ENCODE measurements around the gene HSDL2.
"Not testable (repeated sequence)": the region's sequence is repeated elsewhere in the genome, so short reads cannot be mapped to it uniquely, and the experiment has no call there.

Gene HSDL2

DNA sequence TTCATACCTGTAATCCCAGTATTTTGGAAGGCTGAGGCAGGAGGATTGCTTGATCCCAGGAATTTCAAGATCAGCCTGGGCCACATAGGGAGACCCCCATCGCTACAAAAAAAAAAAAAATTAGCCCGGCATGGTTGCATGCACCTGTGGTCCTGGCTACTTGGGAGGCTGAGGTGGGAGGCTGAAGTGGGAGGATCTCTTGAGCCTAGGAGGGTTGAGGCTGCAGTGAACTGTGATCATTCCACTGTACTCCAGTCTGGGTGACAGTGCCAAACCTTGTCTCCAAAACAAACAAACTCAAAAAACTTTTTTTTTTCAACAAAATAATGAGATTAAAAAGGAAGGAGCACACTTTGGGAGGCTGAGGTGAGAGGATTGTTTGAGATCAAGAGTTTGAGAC is 120.9 kb downstream of the HSDL2 start:
- DNase-seq (ENCODE audit: low read depth) = no peak

DNA sequence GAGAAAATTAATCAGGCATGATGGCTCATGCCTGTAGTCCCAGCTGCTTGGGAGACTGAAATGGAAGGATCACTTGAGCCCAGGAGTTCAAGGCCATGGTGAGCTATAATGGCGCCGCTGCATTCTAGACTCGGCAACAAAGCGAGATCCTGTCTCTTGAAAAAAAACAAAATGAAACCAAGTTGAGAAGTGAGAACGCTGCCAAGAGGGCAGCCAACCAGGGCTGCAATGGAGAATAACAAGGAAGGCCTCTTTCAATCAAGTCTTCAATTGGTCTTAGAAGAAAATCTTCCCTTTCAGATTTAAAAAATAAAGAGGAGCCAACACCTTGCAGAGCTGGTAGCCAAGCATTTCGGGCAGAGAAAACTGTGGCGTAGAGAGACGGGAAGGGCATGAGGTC is 121.4 kb downstream of the HSDL2 start:
- DNase-seq (ENCODE audit: low read depth) = no peak

DNA sequence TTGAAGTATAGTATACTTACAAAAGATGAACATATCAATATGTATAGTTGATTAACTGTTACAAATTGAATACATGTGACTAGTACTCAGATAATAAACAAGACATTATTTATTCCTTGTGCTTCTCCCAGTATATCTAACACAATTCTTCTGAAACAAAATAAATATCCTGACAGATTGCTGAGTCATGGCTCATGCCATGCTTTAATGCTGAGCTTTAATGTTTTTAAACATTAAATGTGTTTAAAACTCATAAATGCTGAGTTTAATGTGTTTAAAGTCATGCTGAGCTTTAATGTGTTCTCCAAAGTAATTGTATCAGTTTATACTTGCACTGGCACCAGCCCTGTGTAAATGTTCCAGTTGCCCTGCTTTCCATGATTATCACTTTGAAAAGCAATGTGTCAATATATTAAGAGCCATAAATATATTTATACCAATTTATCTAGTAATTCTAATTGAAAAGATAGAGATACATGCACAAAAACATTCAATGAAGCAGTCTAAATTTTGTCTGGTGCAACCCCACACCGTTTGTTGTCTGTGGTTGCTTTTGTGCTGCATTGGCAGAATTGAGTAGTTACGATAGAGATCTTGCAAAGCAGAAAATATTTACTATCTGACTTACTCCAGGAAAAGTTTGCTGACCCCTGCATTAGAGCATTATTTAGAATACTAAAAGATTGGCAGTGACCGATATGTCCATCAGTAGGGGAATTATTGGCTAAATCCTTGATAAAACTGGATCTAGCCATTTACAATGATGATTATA is 122.5 kb downstream of the HSDL2 start:
- no peak for DNase-seq (ENCODE audit: low read depth)

DNA sequence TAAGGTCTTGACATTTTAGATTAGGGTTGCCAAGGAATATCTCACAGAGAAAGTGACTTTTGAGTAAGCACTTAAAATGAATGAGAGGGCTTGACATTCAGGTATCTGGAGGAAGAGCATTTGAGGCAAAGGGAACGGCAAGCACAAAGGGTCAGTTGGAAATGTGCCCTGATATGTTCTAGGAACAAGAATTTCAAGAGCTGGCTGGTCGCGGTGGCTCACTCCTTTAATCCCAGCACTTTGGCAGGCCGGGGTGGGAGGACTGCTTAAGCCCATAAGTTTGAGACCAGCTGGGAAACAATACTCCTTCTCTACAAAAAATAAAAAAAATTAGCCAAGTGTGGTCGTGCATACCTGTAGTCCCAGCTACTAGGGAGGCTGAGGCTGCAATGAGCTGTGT is 123.3 kb downstream of the HSDL2 start:
- DNase-seq (ENCODE audit: low read depth) = no peak

DNA sequence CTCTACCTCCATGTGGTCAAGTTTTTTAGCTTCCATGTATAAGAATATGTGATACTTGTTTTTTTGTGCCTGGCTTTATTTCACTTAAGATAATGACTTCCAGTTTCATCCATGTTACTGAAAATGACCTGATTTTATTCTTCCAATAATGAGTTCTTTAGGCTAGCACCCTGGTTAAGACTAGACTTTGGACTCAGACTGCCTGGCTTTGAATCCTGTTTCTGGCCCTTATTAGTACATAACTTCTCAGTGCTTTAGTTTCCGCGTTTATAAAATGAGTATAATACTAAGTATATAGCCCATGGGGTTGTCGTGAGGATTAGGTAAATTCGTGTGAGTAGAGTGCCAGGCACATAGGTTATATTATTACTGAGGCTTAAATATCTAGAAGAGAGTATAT is 125.2 kb downstream of the HSDL2 start:
- DNase-seq (ENCODE audit: low read depth) = no peak

DNA sequence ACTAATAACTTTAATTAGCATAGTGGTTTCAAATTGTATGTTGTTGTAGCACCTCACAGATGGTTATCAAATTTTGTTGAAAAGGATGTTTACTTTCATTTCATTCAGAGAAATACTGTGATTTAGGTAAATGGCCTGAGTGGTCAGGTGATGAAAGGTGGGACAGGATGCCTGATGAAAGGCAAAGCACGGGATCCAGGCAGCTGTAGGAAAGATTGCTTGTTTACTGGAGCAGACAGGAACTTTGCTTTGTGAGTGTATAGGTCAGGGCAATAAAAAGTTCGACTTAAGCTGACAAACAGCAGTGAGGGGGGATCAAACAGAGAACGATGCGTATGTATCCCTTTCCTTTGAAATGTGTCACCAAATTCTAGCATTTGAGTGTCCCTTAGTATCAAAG is 125.7 kb downstream of the HSDL2 start:
- DNase-seq (ENCODE audit: low read depth) = no peak

DNA sequence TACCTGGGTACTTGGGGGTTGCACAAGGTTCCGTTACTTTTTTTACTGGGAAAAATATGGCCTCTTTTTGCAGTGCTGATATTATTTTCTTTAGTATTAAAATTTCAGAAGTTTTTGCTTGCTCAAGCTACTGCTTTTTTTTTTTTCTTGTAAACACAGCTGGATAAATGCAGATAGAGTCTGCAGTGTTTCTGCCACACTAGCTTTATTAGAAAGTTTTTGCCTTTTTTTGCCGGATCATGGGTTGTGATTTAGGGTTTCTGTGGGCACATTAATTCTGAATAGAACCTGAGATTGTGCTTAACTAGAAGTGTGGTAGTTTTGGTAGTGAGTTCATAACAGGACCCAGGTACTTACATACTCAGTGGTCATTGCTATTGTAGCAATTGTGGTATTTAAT is 126.7 kb downstream of the HSDL2 start:
- DNase-seq (ENCODE audit: low read depth) = no peak

DNA sequence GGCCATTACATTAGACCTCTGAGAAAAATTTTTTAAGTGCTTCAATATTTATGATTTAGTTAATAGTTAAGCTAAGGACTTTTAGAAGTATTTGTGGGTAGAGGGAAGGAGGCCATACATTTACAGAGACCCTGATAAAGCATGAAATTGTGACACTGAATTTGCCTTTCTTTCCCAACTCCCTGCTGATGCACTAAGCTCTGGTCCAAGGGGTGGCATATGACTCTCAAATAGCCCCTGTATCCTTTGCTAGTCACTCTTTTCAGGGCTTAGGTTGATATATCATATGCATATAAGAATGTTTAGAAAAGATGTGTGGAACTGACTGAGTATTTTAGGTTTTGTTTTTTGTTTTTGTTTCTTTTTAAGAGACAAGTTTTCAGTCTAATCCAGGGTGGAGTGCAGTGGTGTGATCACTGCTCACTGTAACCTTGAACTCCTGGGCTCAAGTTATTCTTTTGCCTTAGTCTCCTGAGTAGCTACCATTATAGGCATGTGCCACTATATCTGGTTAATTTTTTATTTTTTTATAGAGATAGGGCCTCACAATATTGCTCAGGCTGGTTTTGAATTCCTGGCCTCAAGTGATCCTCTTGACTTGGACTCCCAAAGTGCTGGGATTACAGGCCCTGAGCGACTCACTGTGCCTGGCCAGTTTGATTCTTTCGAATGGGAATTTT is 127.2 kb downstream of the HSDL2 start:
- no peak for DNase-seq (ENCODE audit: low read depth)

DNA sequence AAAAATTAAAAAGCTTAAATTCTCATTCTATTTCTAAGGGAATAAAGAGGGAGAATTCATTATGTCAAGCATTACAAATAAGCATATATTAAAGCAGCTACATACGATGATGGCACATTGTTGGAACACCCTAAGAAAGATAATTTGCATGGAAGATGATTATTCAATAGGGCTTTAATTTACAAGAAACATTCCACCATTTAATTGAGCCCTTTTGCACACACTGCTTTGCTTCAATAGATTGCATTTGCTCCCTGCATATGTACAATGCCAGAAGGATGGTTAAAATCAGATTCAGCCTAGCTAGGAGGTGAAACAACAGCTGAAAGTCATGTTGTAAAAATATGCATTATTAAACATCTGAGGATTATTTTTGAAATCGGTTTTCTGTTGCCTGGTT is 128.5 kb downstream of the HSDL2 start:
- DNase-seq (ENCODE audit: low read depth) = no peak

DNA sequence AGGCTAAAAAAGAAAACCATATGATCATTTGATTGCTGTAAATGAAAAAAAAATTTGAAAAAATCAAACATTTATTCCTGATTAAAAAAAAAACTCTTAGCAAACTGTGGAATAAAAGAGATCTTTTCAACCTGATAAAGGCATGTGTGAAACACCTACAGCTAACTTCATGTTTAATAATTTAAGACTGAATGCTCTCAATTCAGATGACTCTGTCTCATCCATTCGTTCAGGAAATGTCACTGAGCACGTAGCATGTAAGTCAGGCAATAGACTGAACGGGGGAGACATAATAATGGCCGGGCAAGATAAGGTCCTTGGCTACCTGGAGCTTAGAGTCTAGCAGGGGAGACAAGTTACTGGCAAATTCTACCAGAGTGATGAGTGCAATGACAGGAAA is 132.5 kb downstream of the HSDL2 start:
- DNase-seq (ENCODE audit: low read depth) = not testable (repeated sequence)

DNA sequence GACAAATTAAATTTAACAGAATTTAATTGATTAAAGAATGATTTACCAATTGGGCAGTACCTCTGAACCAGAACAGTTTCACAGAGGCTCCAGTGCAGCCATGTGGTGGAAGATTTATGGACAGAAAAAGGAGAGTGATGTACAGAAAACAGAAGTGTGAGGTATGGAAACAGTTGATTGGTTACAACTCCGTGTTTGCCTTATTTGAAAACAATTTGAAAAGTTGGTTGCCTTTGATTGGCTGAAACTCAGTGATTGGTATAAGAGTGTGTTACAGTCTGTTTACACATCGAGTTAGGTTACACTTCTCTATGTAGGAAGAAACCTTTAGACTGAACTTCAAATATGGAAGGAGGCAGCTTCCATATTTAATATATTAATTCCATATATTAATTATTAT is 136.9 kb downstream of the HSDL2 start:
- DNase-seq (ENCODE audit: low read depth) = no peak

DNA sequence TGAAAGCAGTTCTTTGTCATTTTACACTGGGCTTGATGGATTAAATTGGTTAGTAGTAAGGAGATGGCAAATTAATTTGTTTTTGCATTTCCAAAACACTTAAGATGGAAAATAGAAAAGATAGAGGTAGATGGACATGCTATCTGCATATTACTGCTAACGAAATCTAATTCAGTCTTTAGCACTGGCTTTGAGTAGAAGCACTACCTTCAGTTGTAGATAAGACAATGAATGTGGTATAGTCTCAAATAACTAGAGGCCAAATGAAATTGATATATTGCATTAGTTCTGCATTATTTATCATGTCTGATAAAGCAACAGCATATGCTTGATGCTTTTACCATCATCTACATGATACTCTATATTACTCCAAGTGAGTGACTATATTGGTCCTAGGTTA is 140.2 kb downstream of the HSDL2 start:
- no peak for DNase-seq (ENCODE audit: low read depth)

DNA sequence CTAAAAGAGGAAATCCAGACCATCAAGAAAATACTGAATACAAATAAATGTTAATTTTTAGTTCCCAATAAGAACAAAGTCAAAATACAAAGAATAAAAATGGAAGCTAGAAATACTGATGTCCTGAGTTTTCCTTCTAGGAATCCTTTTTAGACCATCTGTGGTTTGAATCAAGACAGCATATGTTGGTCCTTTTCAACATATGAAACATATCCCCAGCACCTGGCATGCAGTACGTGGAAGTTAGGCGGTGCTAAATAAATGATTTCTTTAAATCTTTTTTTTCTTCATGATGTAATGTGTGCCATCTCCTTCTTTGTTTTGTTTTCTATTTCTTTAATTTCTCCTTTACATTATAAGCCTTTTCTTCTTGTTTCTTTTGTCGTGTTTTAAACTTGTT is 140.7 kb downstream of the HSDL2 start:
- DNase-seq (ENCODE audit: low read depth) = no peak

Data from HS-5 (cell line).